Chondrocyte (in vitro differentiated cells): ENCODE measurements around the gene BORCS8. TPM values are rescaled to one million over a fixed set of nuclear protein-coding genes. Genes with fewer than 3 reads are reported as not detected.
"Not testable (repeated sequence)": the region's sequence is repeated elsewhere in the genome, so short reads cannot be mapped to it uniquely, and the experiment has no call there.

Experiments used
- DNase-seq: peaks from one replicate; pipeline ENCODE4 v3.0.0; 2021; ENCODE audit warnings: mixed read lengths, low spot score
- H3K27ac Mint-ChIP-seq: one replicate; pipeline ENCODE4 v1.8.0; 2021; ENCODE audit warnings: mild to moderate bottlenecking, moderate library complexity, mixed read lengths; ENCODE audit not compliant: unreplicated experiment
- H3K27me3 Mint-ChIP-seq: 2 replicates; pipeline ENCODE4 v1.8.0; 2021; ENCODE audit warnings: low read depth, mixed read lengths
- H3K36me3 Mint-ChIP-seq: 2 replicates; pipeline ENCODE4 v1.8.0; 2021; ENCODE audit warnings: low read depth, mixed read lengths
- H3K4me1 Mint-ChIP-seq: 2 replicates; pipeline ENCODE4 v1.8.0; 2021; ENCODE audit warnings: low read depth, mild to moderate bottlenecking, mixed read lengths
- H3K4me3 Mint-ChIP-seq: one replicate; pipeline ENCODE4 v1.8.0; 2021; ENCODE audit warnings: mild to moderate bottlenecking, moderate library complexity, mixed read lengths; ENCODE audit not compliant: unreplicated experiment
- H3K9me3 Mint-ChIP-seq: 2 replicates; pipeline ENCODE4 v1.8.0; 2021; ENCODE audit warnings: low read depth, mixed read lengths
- CTCF ChIP-seq: fragments of 200-600 bp; sonication (generic); IDR thresholded peaks from 2 replicates; pipeline ENCODE4 v1.5.0; 2021; ENCODE audit warnings: antibody characterized with exemption, mild to moderate bottlenecking, moderate library complexity
- total RNA-seq: library from RNA; stranded (reverse); gene quantifications from 3 replicates; pipeline ENCODE4 v1.2.1, GENCODE V29; 2021

The BORCS8 gene
- total RNA-seq, 1 donor from 2014 or later: 14.5 TPM

- Mint-ChIP-seq H3K4me1 (no peaks in the 10 kb centered on the region), H3K4me3 (no peak overlapping the region), H3K27me3 (no peaks in the 10 kb centered on the region), H3K36me3 (peaks cover 6% of the 10 kb centered on the region), H3K9me3 (no peaks in the 10 kb centered on the region), H3K27ac (no peak overlapping the region)
- no peak for DNase-seq
- no peak for TF ChIP-seq CTCF
These were observed 40.5 kb downstream of the BORCS8 start for GRCh38 chr19:19151418-19151817.

GRCh38 chr19:19149435-19149834 lies 42.5 kb downstream of the BORCS8 start:
- no peak for DNase-seq
- no peaks in the 10 kb centered on the region for H3K36me3 Mint-ChIP-seq
- H3K9me3 Mint-ChIP-seq: no peaks in the 10 kb centered on the region
- no peaks in the 10 kb centered on the region for H3K4me1 Mint-ChIP-seq
- no peak overlapping the region for H3K27ac Mint-ChIP-seq
- no peak for TF ChIP-seq CTCF
- no peaks in the 10 kb centered on the region for H3K27me3 Mint-ChIP-seq
- H3K4me3 Mint-ChIP-seq: no peak overlapping the region

- H3K27ac Mint-ChIP-seq, H3K27me3 Mint-ChIP-seq, DNase-seq: not testable (repeated sequence)
These were observed 43.4 kb downstream of the BORCS8 start for GRCh38 chr19:19148504-19148903.

GRCh38 chr19:19147344-19147743 lies 44.6 kb downstream of the BORCS8 start:
- TF ChIP-seq CTCF: no peak

More at GRCh38 chr19:19148504-19148903, 43.4 kb downstream of the BORCS8 start:
- H3K36me3 Mint-ChIP-seq, H3K4me1 Mint-ChIP-seq, H3K9me3 Mint-ChIP-seq, H3K4me3 Mint-ChIP-seq: not testable (repeated sequence)

GRCh38 chr19:19146865-19147264 lies 45.1 kb downstream of the BORCS8 start:
- no peaks in the 10 kb centered on the region for H3K9me3 Mint-ChIP-seq
- TF ChIP-seq CTCF: no peak
- H3K4me3 Mint-ChIP-seq: no peak overlapping the region
- no peaks in the 10 kb centered on the region for H3K27me3 Mint-ChIP-seq
- H3K36me3 Mint-ChIP-seq: no peaks in the 10 kb centered on the region
- DNase-seq: no peak
- H3K27ac Mint-ChIP-seq: no peak overlapping the region
- H3K4me1 Mint-ChIP-seq: no peaks in the 10 kb centered on the region

More at GRCh38 chr19:19147344-19147743, 44.6 kb downstream of the BORCS8 start:
- H3K36me3 Mint-ChIP-seq: no peaks in the 10 kb centered on the region
- no peak for DNase-seq
- no peaks in the 10 kb centered on the region for H3K4me1 Mint-ChIP-seq
- no peak overlapping the region for H3K4me3 Mint-ChIP-seq
- H3K27ac Mint-ChIP-seq: no peak overlapping the region
- no peaks in the 10 kb centered on the region for H3K9me3 Mint-ChIP-seq
- H3K27me3 Mint-ChIP-seq: no peaks in the 10 kb centered on the region
